Liver (tissue), 9 donors: ENCODE measurements around the gene NPC1L1. TPM values are rescaled to one million over a fixed set of nuclear protein-coding genes. Genes with fewer than 3 reads are reported as not detected.

Experiments
- DNase-seq: peaks from one replicate; pipeline ENCODE4 v3.0.0-alpha.2; 2017; ENCODE audit warnings: low spot score
- H3K27ac ChIP-seq, 2 donors: one replicate each; pipeline ENCODE4 v1.7.0; 2013; ENCODE audit warnings: inconsistent platforms in 2 of 2, low read length in 2 of 2, control low read depth in 1 of 2, low read depth in 1 of 2, mild to moderate bottlenecking in 1 of 2
- H3K27me3 ChIP-seq, 4 donors: one replicate each; pipeline versions ENCODE4 v1.6.1 to v1.7.0; 2013; ENCODE audit warnings: low read length in 3 of 4, inconsistent platforms in 1 of 4, mild to moderate bottlenecking in 1 of 4, moderate library complexity in 1 of 4; ENCODE audit not compliant: control insufficient read depth in 4 of 4, insufficient read depth in 4 of 4
- H3K36me3 ChIP-seq, 4 donors: one replicate each; pipeline versions ENCODE4 v1.6.1 to v1.7.0; 2013; ENCODE audit warnings: low read length in 3 of 4, mild to moderate bottlenecking in 3 of 4, low read depth in 1 of 4, moderate library complexity in 1 of 4; ENCODE audit not compliant: control insufficient read depth in 4 of 4, insufficient read depth in 3 of 4
- H3K4me1 ChIP-seq, 4 donors: one replicate each; pipeline versions ENCODE4 v1.6.1 to v1.7.0; 2013; ENCODE audit warnings: low read length in 3 of 4, mild to moderate bottlenecking in 3 of 4, moderate library complexity in 1 of 4; ENCODE audit not compliant: control insufficient read depth in 4 of 4, insufficient read depth in 4 of 4
- H3K4me3 ChIP-seq, 3 donors: one replicate each; pipeline versions ENCODE4 v1.6.1 to v1.7.0; 2013; ENCODE audit warnings: low read length in 3 of 3, control low read depth in 1 of 3, low read depth in 1 of 3, mild to moderate bottlenecking in 1 of 3
- H3K9ac ChIP-seq, 2 donors: one replicate each; pipeline ENCODE4 v1.7.0; 2013; ENCODE audit warnings: low read length in 2 of 2, mild to moderate bottlenecking in 2 of 2, moderate library complexity in 2 of 2, control low read depth in 1 of 2, low read depth in 1 of 2
- H3K9me3 ChIP-seq, 4 donors: one replicate each; pipeline versions ENCODE4 v1.6.1 to v1.7.0; 2013; ENCODE audit warnings: low read length in 3 of 4; ENCODE audit not compliant: control insufficient read depth in 4 of 4
- ATF3 ChIP-seq: IDR thresholded peaks from 2 replicates; pipeline ENCODE4 v1.6.1; 2016; ENCODE audit warnings: antibody characterized with exemption
- FOXA1 ChIP-seq: IDR thresholded peaks from 2 replicates; pipeline ENCODE4 v1.6.1; 2016; ENCODE audit warnings: antibody characterized with exemption
- FOXA2 ChIP-seq: IDR thresholded peaks from 2 replicates; pipeline ENCODE4 v1.6.1; 2016; ENCODE audit warnings: antibody characterized with exemption
- GABPA ChIP-seq, 2 donors: IDR thresholded peaks in 1 of 2; conservative IDR thresholded peaks in 1 of 2; 2 replicates each; pipeline ENCODE4 v1.6.1; 2016; ENCODE audit warnings: antibody characterized with exemption in 2 of 2, mild to moderate bottlenecking in 1 of 2, moderate library complexity in 1 of 2
- HNF4G ChIP-seq: IDR thresholded peaks from 2 replicates; pipeline ENCODE4 v1.6.1; 2016; ENCODE audit warnings: antibody characterized with exemption
- JUND ChIP-seq, 2 donors: IDR thresholded peaks; 2 replicates each; pipeline ENCODE4 v1.6.1; 2016; ENCODE audit warnings: antibody characterized with exemption in 2 of 2
- MAX ChIP-seq: IDR thresholded peaks from 2 replicates; pipeline ENCODE4 v1.6.1; 2016; ENCODE audit warnings: antibody characterized with exemption
- NR2F2 ChIP-seq: IDR thresholded peaks from 2 replicates; pipeline ENCODE4 v1.6.1; 2016; ENCODE audit warnings: antibody characterized with exemption
- RAD21 ChIP-seq, 2 donors: IDR thresholded peaks; 2 replicates each; pipeline ENCODE4 v1.6.1; 2016; ENCODE audit warnings: antibody characterized with exemption in 2 of 2, mild to moderate bottlenecking in 2 of 2
- REST ChIP-seq: IDR thresholded peaks from 2 replicates; pipeline ENCODE4 v1.6.1; 2016; ENCODE audit warnings: antibody characterized with exemption, mild to moderate bottlenecking
- SP1 ChIP-seq: IDR thresholded peaks from 2 replicates; pipeline ENCODE4 v1.6.1; 2018; ENCODE audit warnings: antibody characterized with exemption, mild to moderate bottlenecking
- TAF1 ChIP-seq: conservative IDR thresholded peaks from 2 replicates; pipeline ENCODE4 v1.6.1; 2016; ENCODE audit warnings: antibody characterized with exemption, mild to moderate bottlenecking
- YY1 ChIP-seq: IDR thresholded peaks from 2 replicates; pipeline ENCODE4 v1.6.1; 2016; ENCODE audit warnings: antibody characterized with exemption, mild to moderate bottlenecking
- ZBTB33 ChIP-seq: IDR thresholded peaks from 2 replicates; pipeline ENCODE4 v1.6.1; 2016; ENCODE audit warnings: antibody characterized with exemption
- WGBS: extraction: QIAGEN DNeasy Blood & Tissue Kit; methylation state at CpG from one replicate; pipeline ENCODE4 v1.1.7; 2013; 5-methylcytosine and 5-hydroxymethylcytosine counted together
- polyA plus RNA-seq, 2 donors: library from polyadenylated mRNA; stranded (reverse) in 1 of 2; unstranded in 1 of 2; fragments of 200-250 nt in 1 of 2; fragments of >200 nt in 1 of 2; fragmentation: Nextera tagmentation in 1 of 2; extraction: Ambion mirVana in 1 of 2; gene quantifications; one replicate each; pipeline versions ENCODE4 v1.2.1 to v1.2.3, GENCODE V29; 2013 to 2015
- total RNA-seq, 2 donors: library from RNA; depleted of rRNA; stranded (reverse); fragments of >200 nt; gene quantifications; one replicate each; pipeline ENCODE4 v1.2.3, GENCODE V29; 2014
- donor health status: healthy.
- donor health status: healthy.
- donor health status: healthy.
- donor health status: healthy.
- donor health status: healthy.

The NPC1L1 gene
- total and polyA plus RNA-seq, 4 donors, result 7.2 to 22.1 (median 15.3) TPM

- H3K27me3 ChIP-seq, result no peaks in the 10 kb centered on the region
- H3K27ac ChIP-seq, result peak overlapping the region; percentile 95 to 99
- H3K4me1 ChIP-seq, result peaks cover 7 to 35% (median 33%) of the 10 kb centered on the region in 4 donors
- peak overlapping the region; percentile 70 to 82 for H3K9ac ChIP-seq
- WGBS, result under 1% methylated on average over 19 of the region's 19 CpGs
- peaks cover 0 to 3% (median 0%) of the 10 kb centered on the region in 4 donors for H3K36me3 ChIP-seq
- H3K9me3 ChIP-seq, result no peaks in the 10 kb centered on the region
- peak overlapping the region; percentile 74 to 99 (median 80) for H3K4me3 ChIP-seq
- no peak for TF ChIP-seq RAD21 (IDR thresholded peaks at IDR 0.05)
- no peak for TF ChIP-seq FOXA1
- TF ChIP-seq ATF3, result no peak
- no peak for TF ChIP-seq NR2F2
- TF ChIP-seq MAX, result no peak
- peak; percentile 50 for DNase-seq
These were observed 51.2 kb downstream of the NPC1L1 start for GRCh38 chr7:44489955-44490350.

- no peaks in the 10 kb centered on the region for H3K27me3 ChIP-seq
- H3K4me3 ChIP-seq, result peak overlapping the region; percentile 74 to 99 (median 80)
- no peak for TF ChIP-seq REST
- TF ChIP-seq NR2F2, result no peak
- TF ChIP-seq FOXA2, result no peak
- TF ChIP-seq TAF1, result no peak
- no peak for TF ChIP-seq MAX
- no peak for TF ChIP-seq ZBTB33
- no peak for TF ChIP-seq HNF4G
- no peak for TF ChIP-seq ATF3
- TF ChIP-seq YY1, result no peak
- TF ChIP-seq SP1, result no peak
- TF ChIP-seq GABPA (IDR thresholded peaks at IDR 0.05 in 1 of 2, conservative IDR thresholded peaks at IDR 0.05 in 1 of 2), result no peak
- TF ChIP-seq FOXA1, result no peak
- no peak for TF ChIP-seq RAD21 (IDR thresholded peaks at IDR 0.05)
- TF ChIP-seq JUND (IDR thresholded peaks at IDR 0.05), result no peak
- H3K9me3 ChIP-seq, result no peaks in the 10 kb centered on the region
- H3K27ac ChIP-seq, result no peak overlapping the region
- no peak for DNase-seq
- peaks cover 0 to 13% (median 7%) of the 10 kb centered on the region in 4 donors for H3K36me3 ChIP-seq
- peaks cover 7 to 41% (median 35%) of the 10 kb centered on the region in 4 donors for H3K4me1 ChIP-seq
- WGBS, result 93% methylated on average over 3 of the region's 3 CpGs
- peak overlapping the region in 1 of 2 donors; percentile 61 for H3K9ac ChIP-seq
These were observed 52.2 kb downstream of the NPC1L1 start for GRCh38 chr7:44488955-44489354.
